Aorta (tissue), 5 donors: ENCODE data around the gene LDLR. TPM values are rescaled to one million over a fixed set of nuclear protein-coding genes. Genes with fewer than 3 reads are reported as not detected.
"Not testable (repeated sequence)": the region's sequence is repeated elsewhere in the genome, so short reads cannot be mapped to it uniquely, and the experiment has no call there.

ENCODE experiments used
- ATAC-seq: fragments of 200-7000 bp; cut with Tn5 transposase; one replicate; pipeline ENCODE4 v1.9.1; 2022; ENCODE audit warnings: moderate library complexity; ENCODE audit not compliant: low FRiP score
- DNase-seq, 2 donors: peaks; one replicate each; pipeline ENCODE4 v3.0.0-alpha.2; 2020
- H3K27ac ChIP-seq, 2 donors: one replicate each; pipeline ENCODE4 v1.5.1; 2013; ENCODE audit warnings: low read length in 2 of 2, mild to moderate bottlenecking in 2 of 2, moderate library complexity in 2 of 2, control low read depth in 1 of 2, inconsistent platforms in 1 of 2, low read depth in 1 of 2
- H3K27me3 ChIP-seq, 2 donors: one replicate each; pipeline ENCODE4 v1.6.1; 2013; ENCODE audit warnings: control low read depth in 1 of 2, low read length in 1 of 2, mild to moderate bottlenecking in 1 of 2, moderate library complexity in 1 of 2; ENCODE audit not compliant: insufficient read depth in 2 of 2, control insufficient read depth in 1 of 2
- H3K36me3 ChIP-seq, 2 donors: one replicate each; pipeline ENCODE4 v1.6.1; 2013; ENCODE audit warnings: control low read depth in 1 of 2, low read length in 1 of 2, mild to moderate bottlenecking in 1 of 2; ENCODE audit not compliant: insufficient read depth in 2 of 2, control insufficient read depth in 1 of 2
- H3K4me1 ChIP-seq, 2 donors: one replicate each; pipeline ENCODE4 v1.6.1; 2013; ENCODE audit warnings: low read length in 2 of 2, control low read depth in 1 of 2, mild to moderate bottlenecking in 1 of 2, moderate library complexity in 1 of 2; ENCODE audit not compliant: insufficient read depth in 2 of 2, control insufficient read depth in 1 of 2
- H3K4me3 ChIP-seq, 2 donors: one replicate each; pipeline ENCODE4 v1.5.1; 2013; ENCODE audit warnings: low read length in 2 of 2, control low read depth in 1 of 2, mild to moderate bottlenecking in 1 of 2
- H3K9me3 ChIP-seq: one replicate; pipeline ENCODE4 v1.6.1; 2013; ENCODE audit warnings: mild to moderate bottlenecking, low read length; ENCODE audit not compliant: control insufficient read depth
- WGBS, 2 donors: extraction: QIAGEN DNeasy Blood & Tissue Kit; methylation state at CpG; one replicate each; pipeline ENCODE4 v1.1.7; 2013; 5-methylcytosine and 5-hydroxymethylcytosine counted together
- intact Hi-C, 2 donors: fragments of 100-400 bp; cut with DNase I; formaldehyde crosslinking; loops; one replicate each; pipeline versions ENCODE4 v1.14.2 to v1.15.0; 2022
- polyA plus RNA-seq, 2 donors: library from polyadenylated mRNA; stranded (reverse); fragments of 200-250 nt; gene quantifications; one replicate each; pipeline ENCODE4 v1.2.3, GENCODE V29; 2013
- total RNA-seq, 2 donors: library from RNA; stranded (reverse); fragmentation: NEBNext Ultra II Directional; extraction: Animal tissue kit (Norgen Biotek cat#: 25700); gene quantifications; one replicate each; pipeline ENCODE4 v1.2.1, GENCODE V29; 2021
- donor health status: healthy with polysubstance abuse.
- donor health status: Bipolar disorder and iron deficiency.
- donor health status: DM: no; HTN: no; CAD: no.
- donor health status: DM: no; HTN: no; CAD: no.
- donor health status: DM: yes; HTN: yes; CAD: no.

LDLR gene
- total and polyA plus RNA-seq, 4 donors, result 3.4 to 94.0 (median 29.9) TPM

DNA sequence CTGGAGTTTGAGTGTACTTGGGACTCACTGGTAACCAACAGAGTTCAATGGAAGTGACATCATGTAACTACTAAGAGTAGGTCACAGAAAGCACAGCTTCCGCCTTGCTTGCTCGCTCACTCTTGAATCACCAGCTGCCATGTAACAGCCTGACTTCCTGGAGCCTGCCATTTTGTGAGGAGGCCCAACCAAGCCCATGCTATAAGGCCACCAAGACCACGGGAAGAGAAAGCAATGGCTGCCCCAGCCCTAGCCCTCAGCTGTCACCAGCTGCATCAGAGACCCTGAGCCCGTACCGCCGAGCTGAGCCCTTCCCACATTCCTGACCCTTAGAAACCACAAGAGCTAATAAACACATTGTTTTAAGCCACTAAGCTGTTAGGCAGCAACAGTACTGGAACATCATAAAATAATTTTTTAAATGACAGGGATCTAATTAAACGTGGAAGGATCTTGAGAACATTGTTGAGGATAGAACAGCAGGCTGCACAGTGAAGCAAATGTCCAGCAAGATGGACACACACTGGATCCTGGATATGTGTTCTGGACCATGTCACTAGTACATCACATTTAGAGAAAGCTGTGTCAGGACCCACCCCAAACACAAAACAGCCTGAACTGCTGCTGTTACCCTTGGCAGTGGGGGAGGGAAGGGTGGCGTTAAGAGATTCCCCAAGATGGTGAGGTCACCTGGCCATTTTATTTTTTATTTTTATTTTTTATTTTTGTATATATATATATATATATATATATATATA lies 21.7 kb upstream of the LDLR start:
- intact Hi-C loops, result no loop called here
- H3K36me3 ChIP-seq, result no peaks in the 10 kb centered on the region

DNA sequence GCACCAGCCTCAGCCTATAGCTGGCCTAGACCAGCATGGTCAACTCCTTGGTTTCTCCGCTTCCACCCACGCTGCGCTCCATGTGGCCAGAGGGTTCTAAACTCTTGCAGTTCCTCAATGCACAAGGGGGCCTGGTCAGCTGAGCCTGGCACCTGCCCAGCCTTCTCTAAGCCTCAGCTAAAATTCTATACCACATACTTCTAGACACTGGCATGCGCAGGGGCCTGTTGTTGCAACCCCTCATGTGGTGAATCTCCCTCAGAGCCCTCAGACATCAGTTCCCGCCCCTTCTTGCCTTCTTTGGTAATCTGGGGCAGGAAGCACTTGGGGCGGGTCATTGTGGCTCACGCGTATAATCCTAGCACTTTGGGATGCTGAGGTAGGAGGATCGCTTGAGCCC lies 19.7 kb upstream of the LDLR start:
- intact Hi-C loops, result no loop called here
- Histone ChIP-seq H3K4me1 (no peaks in the 10 kb centered on the region), H3K27me3 (no peaks in the 10 kb centered on the region), H3K27ac (no peak overlapping the region), H3K4me3 (no peak overlapping the region), H3K9me3 (no peaks in the 10 kb centered on the region), H3K36me3 (no peaks in the 10 kb centered on the region)
- DNase-seq, result no peak
- ATAC-seq, result no peak
- 88 to 89% methylated on average over 9 of the region's 9 CpGs for WGBS, 2 donors

More for the DNA sequence above, 21.7 kb upstream of the LDLR start:
- Histone ChIP-seq H3K9me3 (no peaks in the 10 kb centered on the region), H3K27ac (no peak overlapping the region), H3K27me3 (no peaks in the 10 kb centered on the region), H3K4me1 (no peaks in the 10 kb centered on the region), H3K4me3 (no peak overlapping the region)
- ATAC-seq (no peak), DNase-seq (no peak)
- 97% methylated on average over 8 of the region's 8 CpGs for WGBS, 2 donors

DNA sequence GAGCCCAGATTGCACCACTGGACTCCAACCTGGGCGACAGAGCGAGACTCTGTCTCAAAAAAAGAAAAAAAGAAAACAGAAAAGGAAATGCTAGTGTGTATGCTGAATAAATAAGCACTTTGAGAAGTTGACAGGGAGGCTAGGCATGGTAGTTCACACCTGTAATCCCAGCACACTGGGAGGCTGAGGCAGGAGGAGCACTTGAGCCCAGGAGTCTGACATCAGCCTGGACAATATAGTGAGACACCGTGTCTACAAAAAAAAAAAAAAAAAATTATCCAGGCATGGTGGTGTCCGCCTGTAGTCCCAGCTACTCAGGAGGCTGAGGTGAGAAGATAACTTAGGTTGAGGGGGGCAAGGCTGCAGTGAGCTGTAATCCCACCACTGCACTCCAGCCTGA lies 19.1 kb upstream of the LDLR start:
- no peak for DNase-seq
- 90 to 91% methylated on average over 4 of the region's 4 CpGs for WGBS, 2 donors

DNA sequence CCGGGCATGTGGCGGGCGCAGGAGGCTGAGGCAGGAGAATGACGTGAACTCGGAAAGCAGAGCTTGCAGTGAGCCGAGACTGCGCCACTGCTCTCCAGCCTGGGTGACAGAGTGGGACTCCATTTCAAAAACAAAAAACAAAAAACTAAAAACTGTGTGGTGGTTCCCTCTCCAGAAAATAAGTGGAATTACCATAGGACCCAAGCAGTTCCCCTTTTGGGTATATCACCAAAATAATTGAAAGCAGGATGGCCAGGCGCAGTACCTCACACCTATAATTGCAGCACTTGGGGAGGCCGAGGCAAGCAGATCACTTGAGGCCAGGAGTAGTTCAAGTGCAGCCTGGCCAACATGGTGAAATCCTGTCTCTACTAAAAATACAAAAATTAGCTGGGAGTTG lies 15.7 kb upstream of the LDLR start:
- Histone ChIP-seq H3K4me1 (no peaks in the 10 kb centered on the region), H3K4me3 (no peak overlapping the region), H3K27ac (no peak overlapping the region), H3K9me3 (no peaks in the 10 kb centered on the region), H3K36me3 (no peaks in the 10 kb centered on the region), H3K27me3 (no peaks in the 10 kb centered on the region)
- WGBS, 2 donors, result 96 to 97% methylated on average over 9 of the region's 9 CpGs
- no peak for DNase-seq
- ATAC-seq, result no peak
- intact Hi-C loops, result no loop called here

More for the DNA sequence above, 19.1 kb upstream of the LDLR start:
- Histone ChIP-seq H3K36me3 (no peaks in the 10 kb centered on the region), H3K27me3 (no peaks in the 10 kb centered on the region), H3K4me3 (no peak overlapping the region), H3K9me3 (no peaks in the 10 kb centered on the region), H3K4me1 (no peaks in the 10 kb centered on the region), H3K27ac (no peak overlapping the region)
- intact Hi-C loops, result no loop called here
- ATAC-seq, result no peak

DNA sequence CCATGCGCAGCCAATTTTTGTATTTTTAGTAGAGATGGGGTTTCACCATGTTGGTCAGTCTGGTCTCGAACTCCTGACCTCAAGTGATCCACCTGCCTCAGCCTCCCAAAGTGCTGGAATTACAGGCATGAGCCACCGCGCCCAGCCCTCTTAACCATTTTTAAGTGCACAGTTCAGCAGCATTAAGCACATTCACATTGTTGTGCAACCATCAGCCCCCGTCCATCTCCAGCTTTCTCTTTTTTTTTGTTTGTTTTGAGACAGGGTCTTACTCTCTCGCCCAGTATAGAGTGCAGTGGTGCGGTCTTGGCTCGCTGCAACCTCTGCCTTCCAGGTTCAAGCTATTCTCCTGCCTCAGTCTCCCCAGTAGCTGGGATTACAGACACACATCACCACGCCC lies 12.5 kb upstream of the LDLR start:
- WGBS, 2 donors, result 94 to 95% methylated on average over 9 of the region's 9 CpGs
- H3K4me3 ChIP-seq, H3K4me1 ChIP-seq, H3K27me3 ChIP-seq, ATAC-seq, H3K9me3 ChIP-seq, H3K36me3 ChIP-seq, DNase-seq, H3K27ac ChIP-seq, intact Hi-C loops: not testable (repeated sequence)

DNA sequence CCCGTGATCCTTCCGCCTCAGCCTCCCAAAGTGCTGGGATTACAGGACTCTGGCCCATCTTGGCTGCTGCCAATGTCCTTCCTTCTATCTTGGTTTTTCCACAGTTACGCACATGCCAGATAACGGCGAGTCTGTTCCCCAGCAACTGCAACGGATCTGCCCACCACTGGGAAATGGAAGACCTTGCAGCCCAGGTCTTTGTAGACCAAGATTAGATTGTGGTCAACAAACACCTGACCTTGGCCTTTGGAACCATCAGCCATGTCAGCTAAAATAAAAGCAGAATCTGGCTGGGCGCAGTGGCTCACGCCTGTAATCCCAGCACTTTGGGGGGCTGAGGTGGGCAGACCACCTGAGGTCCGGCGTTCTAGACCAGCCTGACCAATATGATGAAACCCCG lies 10.4 kb upstream of the LDLR start:
- Histone ChIP-seq H3K27ac (no peak overlapping the region), H3K9me3 (no peaks in the 10 kb centered on the region), H3K4me3 (no peak overlapping the region), H3K36me3 (no peaks in the 10 kb centered on the region), H3K4me1 (peaks cover 0 to 2% of the 10 kb centered on the region in 2 donors), H3K27me3 (no peaks in the 10 kb centered on the region)
- DNase-seq (no peak), ATAC-seq (no peak)
- 96 to 97% methylated on average over 11 of the region's 11 CpGs for WGBS, 2 donors
- intact Hi-C loops, result no loop called here

DNA sequence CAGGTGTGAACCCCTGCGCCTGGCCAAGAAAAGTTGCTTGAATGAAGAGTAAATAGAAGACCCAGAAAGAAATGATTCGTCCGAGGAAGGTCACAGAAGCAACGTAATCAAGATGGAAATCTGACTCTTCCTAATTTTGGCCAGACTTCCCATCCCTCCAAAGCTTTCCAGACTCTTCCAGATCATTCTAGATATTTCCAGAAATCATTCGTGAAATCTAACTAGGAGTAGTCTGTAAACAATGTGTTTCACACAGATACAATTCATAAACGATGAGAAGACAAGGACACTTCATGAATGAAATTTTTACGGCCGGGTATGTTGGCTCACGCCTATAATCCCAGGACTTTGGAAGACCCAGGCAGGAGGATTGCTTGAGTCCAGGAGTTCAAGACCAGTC lies 9.3 kb upstream of the LDLR start:
- no peak for DNase-seq
- no peak overlapping the region for H3K27ac ChIP-seq
- H3K27me3 ChIP-seq, result no peaks in the 10 kb centered on the region
- no peaks in the 10 kb centered on the region for H3K9me3 ChIP-seq
- H3K4me3 ChIP-seq, result no peak overlapping the region
- no peak for ATAC-seq
- 89 to 91% methylated on average over 9 of the region's 9 CpGs for WGBS, 2 donors
- intact Hi-C loops, result loop anchor here in 1 of 2 donors (5.0 kb wide), 1 partner anchor 43 kb away; no protein-coding TSS in a partner anchor
- no peaks in the 10 kb centered on the region for H3K36me3 ChIP-seq
- H3K4me1 ChIP-seq, result peaks cover 0 to 2% of the 10 kb centered on the region in 2 donors

DNA sequence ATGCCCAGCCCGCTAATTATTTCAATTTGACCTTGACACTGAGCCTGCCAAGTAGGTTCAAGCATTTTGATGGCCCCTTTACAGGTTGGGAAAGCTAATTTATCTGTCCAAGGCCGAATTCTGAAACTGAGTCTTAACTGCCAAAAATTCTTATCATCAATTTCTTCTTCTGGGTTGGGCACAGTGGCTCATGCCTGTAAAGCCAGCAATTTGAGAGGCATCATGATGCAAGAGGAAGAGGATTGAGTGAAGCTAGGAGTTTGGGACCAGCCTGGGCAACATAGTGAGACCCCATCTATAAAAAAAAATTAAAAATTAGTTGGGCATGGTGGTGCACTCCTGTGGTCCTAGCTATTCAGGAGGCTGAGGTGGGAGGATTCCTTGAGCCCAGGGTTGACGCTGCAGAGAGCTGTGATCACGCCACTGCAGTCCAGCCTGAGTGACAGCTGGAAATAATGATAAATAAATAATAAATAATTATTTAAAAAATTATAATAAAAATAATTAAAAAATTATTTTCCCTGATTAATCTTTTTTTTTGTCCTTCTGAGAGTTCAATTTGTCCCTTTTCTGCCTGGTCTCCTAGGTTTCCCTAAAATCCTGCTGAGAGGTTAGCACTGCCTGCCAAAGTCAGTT lies 1.3 kb upstream of the LDLR start:
- no peak for ATAC-seq
- H3K9me3 ChIP-seq, result no peaks in the 10 kb centered on the region
- no peaks in the 10 kb centered on the region for H3K27me3 ChIP-seq
- DNase-seq, result no peak
- 69 to 74% methylated on average over 4 of the region's 4 CpGs for WGBS, 2 donors
- H3K27ac ChIP-seq, result peak overlapping the region in 1 of 2 donors; percentile 81
- intact Hi-C loops, result no loop called here
- no peak overlapping the region for H3K4me3 ChIP-seq
- H3K4me1 ChIP-seq, result peaks cover 0 to 2% of the 10 kb centered on the region in 2 donors
- no peaks in the 10 kb centered on the region for H3K36me3 ChIP-seq
